ENCODE data around the gene RPS27. TPM values are rescaled to one million over a fixed set of nuclear protein-coding genes. Genes with fewer than 3 reads are reported as not detected.

RPS27 gene
- total and polyA plus RNA-seq, 10 of the 15 experiments (the other 5 are each of a cell fraction or from before 2014, with no cell fraction given): 2,708 to 14,234 (median 8,874) TPM

DNA sequence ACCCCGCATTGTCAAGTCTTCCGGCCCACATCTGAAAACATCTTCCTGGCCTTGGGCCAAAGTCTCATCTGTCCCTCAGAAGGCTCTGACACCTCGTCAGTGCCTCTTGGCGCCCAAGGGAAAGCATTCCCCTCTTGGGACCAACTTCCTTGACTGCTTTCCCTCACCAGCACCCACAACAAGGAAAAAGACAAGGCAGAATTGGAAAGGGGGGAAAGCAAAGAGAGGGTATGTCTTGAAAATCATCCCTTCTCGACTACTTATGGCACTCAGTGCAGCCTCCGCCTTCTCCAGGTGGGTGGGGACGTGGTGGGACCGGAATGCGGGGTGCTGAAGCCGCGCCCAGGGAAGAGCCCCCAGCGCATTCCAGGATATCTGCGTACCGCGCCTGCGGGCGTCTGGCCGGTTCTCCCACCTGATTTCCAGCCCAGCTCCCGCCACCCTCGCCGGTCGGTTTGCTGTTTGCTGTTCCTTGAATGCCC, 26.7 kb upstream of the RPS27 start (continued):
- TF ChIP-seq, protein P1, sequence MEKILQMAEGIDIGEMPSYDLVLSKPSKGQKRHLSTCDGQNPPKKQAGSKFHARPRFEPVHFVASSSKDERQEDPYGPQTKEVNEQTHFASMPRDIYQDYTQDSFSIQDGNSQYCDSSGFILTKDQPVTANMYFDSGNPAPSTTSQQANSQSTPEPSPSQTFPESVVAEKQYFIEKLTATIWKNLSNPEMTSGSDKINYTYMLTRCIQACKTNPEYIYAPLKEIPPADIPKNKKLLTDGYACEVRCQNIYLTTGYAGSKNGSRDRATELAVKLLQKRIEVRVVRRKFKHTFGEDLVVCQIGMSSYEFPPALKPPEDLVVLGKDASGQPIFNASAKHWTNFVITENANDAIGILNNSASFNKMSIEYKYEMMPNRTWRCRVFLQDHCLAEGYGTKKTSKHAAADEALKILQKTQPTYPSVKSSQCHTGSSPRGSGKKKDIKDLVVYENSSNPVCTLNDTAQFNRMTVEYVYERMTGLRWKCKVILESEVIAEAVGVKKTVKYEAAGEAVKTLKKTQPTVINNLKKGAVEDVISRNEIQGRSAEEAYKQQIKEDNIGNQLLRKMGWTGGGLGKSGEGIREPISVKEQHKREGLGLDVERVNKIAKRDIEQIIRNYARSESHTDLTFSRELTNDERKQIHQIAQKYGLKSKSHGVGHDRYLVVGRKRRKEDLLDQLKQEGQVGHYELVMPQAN (conservative IDR thresholded peaks at IDR 0.05): peak; percentile 57; the same call in 1 of the 2 replicates
- TF ChIP-seq, protein P2, sequence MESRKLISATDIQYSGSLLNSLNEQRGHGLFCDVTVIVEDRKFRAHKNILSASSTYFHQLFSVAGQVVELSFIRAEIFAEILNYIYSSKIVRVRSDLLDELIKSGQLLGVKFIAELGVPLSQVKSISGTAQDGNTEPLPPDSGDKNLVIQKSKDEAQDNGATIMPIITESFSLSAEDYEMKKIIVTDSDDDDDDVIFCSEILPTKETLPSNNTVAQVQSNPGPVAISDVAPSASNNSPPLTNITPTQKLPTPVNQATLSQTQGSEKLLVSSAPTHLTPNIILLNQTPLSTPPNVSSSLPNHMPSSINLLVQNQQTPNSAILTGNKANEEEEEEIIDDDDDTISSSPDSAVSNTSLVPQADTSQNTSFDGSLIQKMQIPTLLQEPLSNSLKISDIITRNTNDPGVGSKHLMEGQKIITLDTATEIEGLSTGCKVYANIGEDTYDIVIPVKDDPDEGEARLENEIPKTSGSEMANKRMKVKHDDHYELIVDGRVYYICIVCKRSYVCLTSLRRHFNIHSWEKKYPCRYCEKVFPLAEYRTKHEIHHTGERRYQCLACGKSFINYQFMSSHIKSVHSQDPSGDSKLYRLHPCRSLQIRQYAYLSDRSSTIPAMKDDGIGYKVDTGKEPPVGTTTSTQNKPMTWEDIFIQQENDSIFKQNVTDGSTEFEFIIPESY (IDR thresholded peaks at IDR 0.05): no peak
- TF ChIP-seq, protein P3, sequence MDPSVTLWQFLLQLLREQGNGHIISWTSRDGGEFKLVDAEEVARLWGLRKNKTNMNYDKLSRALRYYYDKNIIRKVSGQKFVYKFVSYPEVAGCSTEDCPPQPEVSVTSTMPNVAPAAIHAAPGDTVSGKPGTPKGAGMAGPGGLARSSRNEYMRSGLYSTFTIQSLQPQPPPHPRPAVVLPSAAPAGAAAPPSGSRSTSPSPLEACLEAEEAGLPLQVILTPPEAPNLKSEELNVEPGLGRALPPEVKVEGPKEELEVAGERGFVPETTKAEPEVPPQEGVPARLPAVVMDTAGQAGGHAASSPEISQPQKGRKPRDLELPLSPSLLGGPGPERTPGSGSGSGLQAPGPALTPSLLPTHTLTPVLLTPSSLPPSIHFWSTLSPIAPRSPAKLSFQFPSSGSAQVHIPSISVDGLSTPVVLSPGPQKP (IDR thresholded peaks at IDR 0.05; ENCODE audit: low read depth, low read length): no peak
- TF ChIP-seq CBX5 (IDR thresholded peaks at IDR 0.05; ENCODE audit: low read depth) (no peak), HDGF (IDR thresholded peaks at IDR 0.05) (0 out of 2 replicates have a peak, but pooled peaks have one; percentile 43), TAF1 (IDR thresholded peaks at IDR 0.05; ENCODE audit: borderline replicate concordance, low read depth, low read length) (no peak), CHD4 (IDR thresholded peaks at IDR 0.05) (no peak), RCOR1 (conservative IDR thresholded peaks at IDR 0.05; ENCODE audit: low read depth, low read length) (no peak), EED (IDR thresholded peaks at IDR 0.05; ENCODE audit: low read depth) (peak; percentile 49; the same call in 1 of the 2 replicates), POLR2AphosphoS5 (IDR thresholded peaks at IDR 0.05; ENCODE audit: low read length) (no peak; the same call in 1 of the 2 replicates), ZNF217 (IDR thresholded peaks at IDR 0.05) (no peak), ESRRA (IDR thresholded peaks at IDR 0.05; ENCODE audit: low read length) (no peak)
- TF ChIP-seq, protein P4, sequence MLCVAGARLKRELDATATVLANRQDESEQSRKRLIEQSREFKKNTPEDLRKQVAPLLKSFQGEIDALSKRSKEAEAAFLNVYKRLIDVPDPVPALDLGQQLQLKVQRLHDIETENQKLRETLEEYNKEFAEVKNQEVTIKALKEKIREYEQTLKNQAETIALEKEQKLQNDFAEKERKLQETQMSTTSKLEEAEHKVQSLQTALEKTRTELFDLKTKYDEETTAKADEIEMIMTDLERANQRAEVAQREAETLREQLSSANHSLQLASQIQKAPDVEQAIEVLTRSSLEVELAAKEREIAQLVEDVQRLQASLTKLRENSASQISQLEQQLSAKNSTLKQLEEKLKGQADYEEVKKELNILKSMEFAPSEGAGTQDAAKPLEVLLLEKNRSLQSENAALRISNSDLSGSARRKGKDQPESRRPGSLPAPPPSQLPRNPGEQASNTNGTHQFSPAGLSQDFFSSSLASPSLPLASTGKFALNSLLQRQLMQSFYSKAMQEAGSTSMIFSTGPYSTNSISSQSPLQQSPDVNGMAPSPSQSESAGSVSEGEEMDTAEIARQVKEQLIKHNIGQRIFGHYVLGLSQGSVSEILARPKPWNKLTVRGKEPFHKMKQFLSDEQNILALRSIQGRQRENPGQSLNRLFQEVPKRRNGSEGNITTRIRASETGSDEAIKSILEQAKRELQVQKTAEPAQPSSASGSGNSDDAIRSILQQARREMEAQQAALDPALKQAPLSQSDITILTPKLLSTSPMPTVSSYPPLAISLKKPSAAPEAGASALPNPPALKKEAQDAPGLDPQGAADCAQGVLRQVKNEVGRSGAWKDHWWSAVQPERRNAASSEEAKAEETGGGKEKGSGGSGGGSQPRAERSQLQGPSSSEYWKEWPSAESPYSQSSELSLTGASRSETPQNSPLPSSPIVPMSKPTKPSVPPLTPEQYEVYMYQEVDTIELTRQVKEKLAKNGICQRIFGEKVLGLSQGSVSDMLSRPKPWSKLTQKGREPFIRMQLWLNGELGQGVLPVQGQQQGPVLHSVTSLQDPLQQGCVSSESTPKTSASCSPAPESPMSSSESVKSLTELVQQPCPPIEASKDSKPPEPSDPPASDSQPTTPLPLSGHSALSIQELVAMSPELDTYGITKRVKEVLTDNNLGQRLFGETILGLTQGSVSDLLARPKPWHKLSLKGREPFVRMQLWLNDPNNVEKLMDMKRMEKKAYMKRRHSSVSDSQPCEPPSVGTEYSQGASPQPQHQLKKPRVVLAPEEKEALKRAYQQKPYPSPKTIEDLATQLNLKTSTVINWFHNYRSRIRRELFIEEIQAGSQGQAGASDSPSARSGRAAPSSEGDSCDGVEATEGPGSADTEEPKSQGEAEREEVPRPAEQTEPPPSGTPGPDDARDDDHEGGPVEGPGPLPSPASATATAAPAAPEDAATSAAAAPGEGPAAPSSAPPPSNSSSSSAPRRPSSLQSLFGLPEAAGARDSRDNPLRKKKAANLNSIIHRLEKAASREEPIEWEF (IDR thresholded peaks at IDR 0.05; ENCODE audit: insufficient replicate concordance, low read depth, low read length): no peak
- TF ChIP-seq, protein P5, sequence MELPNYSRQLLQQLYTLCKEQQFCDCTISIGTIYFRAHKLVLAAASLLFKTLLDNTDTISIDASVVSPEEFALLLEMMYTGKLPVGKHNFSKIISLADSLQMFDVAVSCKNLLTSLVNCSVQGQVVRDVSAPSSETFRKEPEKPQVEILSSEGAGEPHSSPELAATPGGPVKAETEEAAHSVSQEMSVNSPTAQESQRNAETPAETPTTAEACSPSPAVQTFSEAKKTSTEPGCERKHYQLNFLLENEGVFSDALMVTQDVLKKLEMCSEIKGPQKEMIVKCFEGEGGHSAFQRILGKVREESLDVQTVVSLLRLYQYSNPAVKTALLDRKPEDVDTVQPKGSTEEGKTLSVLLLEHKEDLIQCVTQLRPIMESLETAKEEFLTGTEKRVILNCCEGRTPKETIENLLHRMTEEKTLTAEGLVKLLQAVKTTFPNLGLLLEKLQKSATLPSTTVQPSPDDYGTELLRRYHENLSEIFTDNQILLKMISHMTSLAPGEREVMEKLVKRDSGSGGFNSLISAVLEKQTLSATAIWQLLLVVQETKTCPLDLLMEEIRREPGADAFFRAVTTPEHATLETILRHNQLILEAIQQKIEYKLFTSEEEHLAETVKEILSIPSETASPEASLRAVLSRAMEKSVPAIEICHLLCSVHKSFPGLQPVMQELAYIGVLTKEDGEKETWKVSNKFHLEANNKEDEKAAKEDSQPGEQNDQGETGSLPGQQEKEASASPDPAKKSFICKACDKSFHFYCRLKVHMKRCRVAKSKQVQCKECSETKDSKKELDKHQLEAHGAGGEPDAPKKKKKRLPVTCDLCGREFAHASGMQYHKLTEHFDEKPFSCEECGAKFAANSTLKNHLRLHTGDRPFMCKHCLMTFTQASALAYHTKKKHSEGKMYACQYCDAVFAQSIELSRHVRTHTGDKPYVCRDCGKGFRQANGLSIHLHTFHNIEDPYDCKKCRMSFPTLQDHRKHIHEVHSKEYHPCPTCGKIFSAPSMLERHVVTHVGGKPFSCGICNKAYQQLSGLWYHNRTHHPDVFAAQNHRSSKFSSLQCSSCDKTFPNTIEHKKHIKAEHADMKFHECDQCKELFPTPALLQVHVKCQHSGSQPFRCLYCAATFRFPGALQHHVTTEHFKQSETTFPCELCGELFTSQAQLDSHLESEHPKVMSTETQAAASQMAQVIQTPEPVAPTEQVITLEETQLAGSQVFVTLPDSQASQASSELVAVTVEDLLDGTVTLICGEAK (IDR thresholded peaks at IDR 0.05; ENCODE audit: borderline replicate concordance): 0 out of 2 replicates have a peak, but pooled peaks have one; percentile 2
- TF ChIP-seq, protein P6, sequence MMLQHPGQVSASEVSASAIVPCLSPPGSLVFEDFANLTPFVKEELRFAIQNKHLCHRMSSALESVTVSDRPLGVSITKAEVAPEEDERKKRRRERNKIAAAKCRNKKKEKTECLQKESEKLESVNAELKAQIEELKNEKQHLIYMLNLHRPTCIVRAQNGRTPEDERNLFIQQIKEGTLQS (IDR thresholded peaks at IDR 0.05; ENCODE audit: borderline replicate concordance, extremely low read depth, low read depth, low read length): no peak
